Brain pericyte (primary cell): ENCODE measurements around the gene TSG101.

Experiments used
- DNase-seq: peaks from one replicate; pipeline ENCODE4 v3.0.0-alpha.2; 2012; ENCODE audit warnings: low read depth, low spot score

TSG101 gene

GRCh38 chr11:18493310-18493709, 33.4 kb downstream of the TSG101 start:
- DNase-seq = no peak

- no peak for DNase-seq
Measured at GRCh38 chr11:18492888-18493287, 33.9 kb downstream of the TSG101 start.

GRCh38 chr11:18491924-18492323, 34.8 kb downstream of the TSG101 start:
- no peak for DNase-seq

- no peak for DNase-seq
Measured at GRCh38 chr11:18490736-18491485, 35.8 kb downstream of the TSG101 start.

GRCh38 chr11:18490319-18490718, 36.4 kb downstream of the TSG101 start:
- DNase-seq = no peak

- no peak for DNase-seq
Measured at GRCh38 chr11:18485913-18486528, 40.7 kb downstream of the TSG101 start.

GRCh38 chr11:18479063-18479462, 47.7 kb downstream of the TSG101 start:
- DNase-seq = no peak

- DNase-seq = no peak
Measured at GRCh38 chr11:18472587-18472986, 54.2 kb downstream of the TSG101 start.

GRCh38 chr11:18471995-18472394, 54.7 kb downstream of the TSG101 start:
- no peak for DNase-seq

- no peak for DNase-seq
Measured at GRCh38 chr11:18468961-18469360, 57.8 kb downstream of the TSG101 start.

- DNase-seq = no peak
Measured at GRCh38 chr11:18468059-18468458, 58.7 kb downstream of the TSG101 start.

- no peak for DNase-seq
Measured at GRCh38 chr11:18466402-18466801, 60.3 kb downstream of the TSG101 start.

- DNase-seq = no peak
Measured at GRCh38 chr11:18463439-18463838, 63.3 kb downstream of the TSG101 start.

GRCh38 chr11:18461909-18462308, 64.8 kb downstream of the TSG101 start:
- DNase-seq = no peak

GRCh38 chr11:18459634-18460033, 67.1 kb downstream of the TSG101 start:
- no peak for DNase-seq

- no peak for DNase-seq
Measured at GRCh38 chr11:18457450-18457849, 69.3 kb downstream of the TSG101 start.

- DNase-seq = no peak
Measured at GRCh38 chr11:18455686-18456372, 70.9 kb downstream of the TSG101 start, which contains the start of gene LDHAL6A. Gene LDHAL6A, plus strand, starts transcription at chr11:18455856. Its CDS starts 825 bp downstream, at chr11:18456681.

GRCh38 chr11:18452927-18453326, 73.8 kb downstream of the TSG101 start:
- no peak for DNase-seq

GRCh38 chr11:18449251-18449650, 77.5 kb downstream of the TSG101 start:
- no peak for DNase-seq

- no peak for DNase-seq
Measured at GRCh38 chr11:18438691-18439090, 88.1 kb downstream of the TSG101 start.
